ENCODE results near the gene DLG4.

Gene DLG4

GRCh38 chr17:7237761-7238419 is 18.3 kb upstream of the DLG4 start (continued):
- TF ChIP-seq ZBTB6 (tag by site-specific recombination; IDR thresholded peaks at IDR 0.05), result no peak
- no peak for TF ChIP-seq ZNF2 (tag by site-specific recombination; IDR thresholded peaks at IDR 0.05)
- TF ChIP-seq INSM2 (tag by site-specific recombination; IDR thresholded peaks at IDR 0.05), result no peak
- peak; percentile 85 for TF ChIP-seq PATZ1 (tag by site-specific recombination; IDR thresholded peaks at IDR 0.05)
- TF ChIP-seq ZNF148 (tag by site-specific recombination; IDR thresholded peaks at IDR 0.05; ENCODE audit: borderline replicate concordance), result no peak
- no peak for TF ChIP-seq ZNF449 (tag by site-specific recombination; IDR thresholded peaks at IDR 0.05)
- TF ChIP-seq ZNF24 (tag by site-specific recombination; IDR thresholded peaks at IDR 0.05), result no peak
- TF ChIP-seq PRDM4 (tag by site-specific recombination; IDR thresholded peaks at IDR 0.05), result no peak
- TF ChIP-seq CTCF (tag by site-specific recombination; IDR thresholded peaks at IDR 0.05), result no peak
- no peak for TF ChIP-seq ZNF138 (tag by site-specific recombination; IDR thresholded peaks at IDR 0.05; ENCODE audit: borderline replicate concordance)
- TF ChIP-seq ZNF626 (tag by site-specific recombination; IDR thresholded peaks at IDR 0.05), result no peak
- 0 out of 2 replicates have a peak, but pooled peaks have one; percentile 41 for TF ChIP-seq ZNF660 (tag by site-specific recombination; IDR thresholded peaks at IDR 0.05)
- TF ChIP-seq ZNF510 (tag by site-specific recombination; IDR thresholded peaks at IDR 0.05; ENCODE audit: insufficient replicate concordance), result no peak
- no peak for TF ChIP-seq ZNF629 (tag by site-specific recombination; IDR thresholded peaks at IDR 0.05)
- no peak for TF ChIP-seq GFI1B (tag by site-specific recombination; IDR thresholded peaks at IDR 0.05)
- no peak for TF ChIP-seq ZNF23 (tag by site-specific recombination; IDR thresholded peaks at IDR 0.05; ENCODE audit: borderline replicate concordance)
- no peak for TF ChIP-seq ZNF311 (tag by site-specific recombination; IDR thresholded peaks at IDR 0.05; ENCODE audit: borderline replicate concordance)
- no peak for TF ChIP-seq ZNF146 (tag by site-specific recombination; IDR thresholded peaks at IDR 0.05)
- peak; percentile 28; the same call in 1 of the 2 replicates for TF ChIP-seq ZIC2 (tag by site-specific recombination; IDR thresholded peaks at IDR 0.05)

Data from HEK293 (cell line).